Cerebellar cortex (tissue), 1 donor: ENCODE measurements around the gene AGAP1.

Experiments used
- DNase-seq: peaks from one replicate; pipeline ENCODE4 v3.0.0-alpha.2; 2015; ENCODE audit warnings: low spot score

AGAP1 gene

GRCh38 chr2:235569837-235570236, 76.0 kb downstream of the AGAP1 start:
- no peak for DNase-seq

DNA sequence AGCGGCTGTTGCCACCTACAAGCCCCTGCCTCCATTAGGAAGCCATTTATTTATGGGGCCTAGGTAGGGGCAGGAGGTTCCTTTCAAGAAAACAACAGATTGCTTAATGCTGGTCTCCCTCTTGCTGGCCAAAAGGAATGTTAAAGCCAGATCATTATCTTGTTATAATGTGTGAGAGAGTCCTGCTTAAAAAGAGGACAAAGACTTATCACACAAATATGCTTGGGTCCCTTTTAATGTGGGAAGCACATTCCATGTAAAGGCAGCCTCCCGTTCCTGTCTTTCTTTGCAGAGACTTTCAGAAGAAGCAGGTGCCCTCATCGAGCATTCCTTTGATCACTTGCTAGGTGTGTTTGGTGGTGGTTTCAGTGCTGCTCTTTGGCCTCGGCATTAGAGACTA, 76.4 kb downstream of the AGAP1 start:
- DNase-seq = no peak

DNA sequence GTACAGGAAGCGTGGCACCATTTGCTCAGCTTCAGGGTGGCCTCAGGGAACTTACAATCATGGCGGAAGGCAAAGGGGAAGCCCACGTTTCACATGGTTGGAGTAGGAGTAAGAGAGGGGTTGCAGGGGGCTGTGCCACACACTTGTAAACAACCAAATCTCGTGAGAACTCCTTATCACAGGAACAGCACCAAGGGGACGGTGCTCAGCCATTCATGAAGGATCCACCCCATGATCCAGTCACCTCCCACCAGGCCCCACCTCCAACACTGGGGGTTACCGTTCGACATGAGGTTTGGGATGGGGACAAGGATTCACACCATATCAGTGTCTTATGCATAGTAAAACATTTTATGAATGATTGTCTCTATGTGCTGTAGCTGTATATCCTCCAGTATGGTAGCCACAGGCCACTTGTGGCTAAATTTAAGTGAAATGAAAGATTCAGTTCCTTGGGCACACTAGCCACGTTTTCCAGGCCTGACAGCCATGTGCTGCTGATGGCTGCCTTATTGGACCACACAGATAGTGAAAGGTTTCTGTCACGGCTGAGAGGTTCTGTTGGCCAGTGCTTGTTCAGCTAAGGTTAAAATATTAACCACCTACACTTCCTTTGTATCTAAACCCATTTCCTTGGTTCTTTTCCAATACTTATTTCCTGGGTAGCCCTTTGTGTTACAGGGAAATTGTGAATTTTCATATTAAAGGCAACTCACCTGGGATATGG, 77.3 kb downstream of the AGAP1 start:
- DNase-seq = no peak

GRCh38 chr2:235572592-235572991, 78.7 kb downstream of the AGAP1 start:
- DNase-seq = no peak

GRCh38 chr2:235573331-235574221, 79.7 kb downstream of the AGAP1 start:
- no peak for DNase-seq

DNA sequence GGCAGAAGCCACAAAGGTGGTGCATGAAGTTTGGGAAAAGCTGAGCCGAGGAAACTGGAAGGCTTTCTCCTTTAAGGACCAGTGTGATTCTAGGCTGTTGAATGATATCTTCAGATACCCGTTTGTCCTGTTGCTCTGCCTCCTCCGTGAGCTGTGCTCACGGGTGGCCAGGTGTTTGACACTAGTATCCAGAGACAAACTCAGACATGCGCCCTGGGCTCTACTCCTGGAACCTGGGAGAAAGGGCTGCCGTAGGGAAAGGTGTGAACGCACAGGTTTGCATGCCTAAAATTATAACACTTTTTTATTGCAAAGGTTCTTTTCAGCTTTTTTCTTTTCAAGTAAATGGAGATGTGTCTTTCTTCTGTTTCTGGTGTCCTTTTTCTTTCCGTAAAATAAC, 81.6 kb downstream of the AGAP1 start:
- no peak for DNase-seq

- DNase-seq = no peak
These were observed 82.1 kb downstream of the AGAP1 start for GRCh38 chr2:235575904-235576303.

DNA sequence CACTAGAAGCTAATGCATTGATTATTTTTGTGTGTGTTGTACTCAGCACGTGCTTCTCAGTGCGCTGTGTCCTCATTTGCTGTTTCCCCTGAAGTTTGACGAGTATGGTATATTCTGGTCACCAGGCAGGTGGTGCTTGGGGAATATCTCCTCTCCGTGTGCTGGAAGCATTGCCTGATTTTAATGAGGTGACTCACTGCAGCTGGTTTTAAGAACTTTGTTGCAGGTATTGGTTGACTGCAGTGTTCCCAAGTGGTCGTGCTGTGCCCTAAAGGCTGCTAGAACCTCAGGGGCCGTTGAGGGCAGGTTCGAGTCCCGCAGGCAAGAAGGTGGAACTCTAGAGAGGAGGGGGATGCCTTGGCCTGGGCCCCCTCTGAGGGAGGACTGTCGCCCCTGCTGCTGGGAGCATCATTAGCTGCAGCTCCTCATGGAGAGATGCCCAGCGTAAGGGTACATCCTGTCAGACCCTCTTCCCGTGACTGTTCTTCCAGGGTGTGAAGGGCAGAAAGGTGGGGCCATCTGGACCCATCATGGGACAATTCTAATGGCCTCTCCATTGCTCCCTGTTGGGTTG, 82.6 kb downstream of the AGAP1 start:
- DNase-seq = no peak

DNA sequence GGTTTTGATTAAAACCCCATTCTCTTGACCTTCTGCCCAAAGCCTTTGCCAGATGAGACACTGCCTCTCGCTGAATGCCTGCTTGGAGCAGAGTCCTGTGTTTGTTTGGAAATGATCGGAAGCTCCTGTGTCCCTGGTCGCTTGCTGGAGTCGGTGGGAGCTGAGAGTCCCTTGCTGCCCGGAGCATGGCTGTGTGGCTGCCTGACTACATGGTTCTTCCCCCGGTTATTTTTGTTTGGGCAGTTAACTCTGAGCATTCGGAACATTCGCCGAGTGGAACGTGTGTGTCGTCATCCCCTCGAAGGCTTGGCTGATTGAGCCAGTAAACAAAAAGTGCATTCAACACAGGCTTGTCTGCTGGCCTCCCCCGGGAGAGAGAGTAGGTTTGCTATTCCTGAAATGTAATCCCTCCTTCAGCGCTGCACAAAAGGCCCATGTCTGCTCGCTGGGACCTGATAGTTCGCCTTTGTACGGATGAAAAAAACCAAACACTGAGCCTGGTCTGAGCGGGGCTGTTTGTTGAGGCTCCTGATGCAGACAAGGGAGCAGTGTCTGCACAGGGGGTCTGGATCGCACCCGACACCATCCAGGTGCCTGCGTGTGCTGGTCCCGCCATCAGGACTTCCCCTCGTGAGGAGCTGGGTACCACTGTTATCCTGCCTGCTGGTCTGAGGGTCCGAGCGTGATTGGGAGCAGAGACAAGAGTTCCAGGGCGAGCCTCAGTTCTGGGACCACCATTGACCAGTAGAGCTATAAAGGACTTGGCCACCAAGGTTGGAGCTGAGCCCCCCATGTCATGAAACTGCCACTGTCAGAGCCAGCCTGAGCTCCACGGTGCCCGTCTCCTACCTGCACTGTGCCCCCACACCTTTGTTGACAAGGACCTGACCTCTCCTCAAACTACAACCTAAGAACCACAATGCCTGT, 83.8 kb downstream of the AGAP1 start:
- DNase-seq = no peak

DNA sequence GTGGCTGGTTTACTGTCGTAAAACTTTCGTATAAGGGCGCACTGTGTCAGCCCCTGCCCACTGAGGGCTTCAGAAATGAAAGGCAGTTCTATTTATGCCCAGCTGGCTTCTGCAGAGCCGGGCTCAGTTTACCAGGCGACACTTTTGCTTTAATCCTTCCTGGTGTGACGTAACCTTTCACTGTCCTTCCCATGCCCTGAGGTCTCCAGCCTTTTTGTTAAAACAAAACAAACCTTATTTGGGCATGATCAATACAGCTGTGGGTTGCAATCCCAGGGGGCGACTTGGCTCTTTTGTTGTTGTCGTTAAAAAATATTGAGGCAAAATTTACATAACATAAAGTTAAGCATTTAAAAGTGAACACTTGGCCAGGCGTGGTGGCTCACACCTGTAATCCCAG, 85.3 kb downstream of the AGAP1 start:
- DNase-seq = no peak

DNA sequence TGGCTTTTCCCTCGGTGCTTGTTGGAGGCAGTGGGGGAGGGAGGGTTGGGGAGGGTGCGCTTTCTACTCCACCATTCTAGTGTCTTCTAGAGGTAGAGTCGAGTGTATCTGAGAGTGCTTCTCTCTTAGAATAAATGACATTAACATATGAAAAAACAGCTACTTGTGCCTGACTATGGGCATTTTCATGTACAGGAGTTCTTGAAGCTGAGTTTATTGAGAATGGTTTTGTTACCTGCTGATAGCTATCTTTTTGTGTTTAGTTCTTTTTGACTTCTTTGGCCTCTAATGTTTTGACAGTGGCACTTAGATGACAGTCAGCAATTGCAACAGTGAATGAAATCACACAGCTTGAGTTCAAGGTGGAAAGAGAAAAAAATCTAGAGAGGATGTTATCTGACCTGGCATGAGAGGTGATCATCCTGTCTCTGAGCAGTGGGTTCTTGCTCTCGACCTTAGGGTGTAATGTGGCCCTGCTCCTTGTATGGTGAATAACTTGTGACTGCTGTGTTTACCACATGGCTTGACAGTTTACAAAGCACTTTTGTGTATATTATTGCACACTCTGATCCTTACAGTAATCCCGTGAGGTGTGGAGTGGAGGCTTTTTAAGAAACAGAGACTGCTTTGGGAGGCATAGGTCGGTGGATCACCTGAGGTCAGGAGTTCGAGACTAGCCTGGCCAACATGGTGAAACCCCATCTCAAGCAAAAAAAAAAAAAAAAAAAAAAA, 86.7 kb downstream of the AGAP1 start:
- no peak for DNase-seq

- no peak for DNase-seq
These were observed 88.3 kb downstream of the AGAP1 start for GRCh38 chr2:235582081-235582686.

- no peak for DNase-seq
These were observed 88.9 kb downstream of the AGAP1 start for GRCh38 chr2:235582729-235583128.

DNA sequence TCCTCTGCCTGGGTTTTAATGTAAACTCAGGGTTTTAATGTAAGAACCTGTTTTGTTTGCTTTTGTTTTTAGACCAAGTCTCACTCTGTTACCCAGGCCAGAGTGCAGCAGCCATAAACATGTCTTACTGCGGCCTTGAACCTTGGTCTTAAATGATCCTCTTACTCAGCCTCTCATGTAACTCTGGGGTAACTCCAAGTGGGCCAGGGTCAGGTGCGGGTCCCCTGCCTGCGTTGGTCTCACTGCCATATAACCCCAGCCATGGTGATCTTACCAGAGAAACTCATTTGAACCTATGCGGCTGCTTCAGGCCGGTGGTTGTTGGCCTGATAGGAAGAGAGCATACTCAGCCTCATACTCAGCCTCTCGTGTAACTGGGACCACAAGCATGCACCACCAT, 89.3 kb downstream of the AGAP1 start:
- no peak for DNase-seq

GRCh38 chr2:235583925-235584637, 90.2 kb downstream of the AGAP1 start:
- DNase-seq = no peak

- no peak for DNase-seq
These were observed 90.8 kb downstream of the AGAP1 start for GRCh38 chr2:235584638-235585007.

- DNase-seq = no peak
These were observed 93.4 kb downstream of the AGAP1 start for GRCh38 chr2:235587202-235587601.

GRCh38 chr2:235588750-235589149, 94.9 kb downstream of the AGAP1 start:
- no peak for DNase-seq

- DNase-seq = no peak
These were observed 97.4 kb downstream of the AGAP1 start for GRCh38 chr2:235591231-235591730.

DNA sequence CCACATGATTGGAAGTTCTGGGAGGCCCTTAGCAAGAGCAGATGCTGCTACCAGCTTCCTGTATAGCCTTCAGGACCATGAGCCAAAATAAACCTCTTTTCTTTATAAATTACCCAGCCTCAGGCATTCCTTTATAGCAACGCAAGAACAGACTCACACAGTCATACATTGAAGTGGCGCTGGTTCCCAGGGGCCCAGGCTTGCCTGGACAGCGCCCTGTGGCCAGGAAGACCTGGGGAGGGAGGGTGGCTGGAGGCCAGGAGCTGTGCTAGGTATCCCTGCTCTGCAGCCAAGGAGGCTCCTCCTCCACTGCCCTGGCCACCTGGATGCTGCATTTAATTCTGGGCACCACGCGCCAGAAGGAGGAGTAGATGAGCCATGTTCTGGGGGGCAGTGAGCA, 98.1 kb downstream of the AGAP1 start:
- peak; percentile 75 for DNase-seq
